ENCODE results near the gene XRCC6. TPM values are rescaled to one million over a fixed set of nuclear protein-coding genes. Genes with fewer than 3 reads are reported as not detected.

XRCC6 gene
- total RNA-seq, 4 donors from 2014 or later, result 141 to 200 (median 178) TPM

DNA sequence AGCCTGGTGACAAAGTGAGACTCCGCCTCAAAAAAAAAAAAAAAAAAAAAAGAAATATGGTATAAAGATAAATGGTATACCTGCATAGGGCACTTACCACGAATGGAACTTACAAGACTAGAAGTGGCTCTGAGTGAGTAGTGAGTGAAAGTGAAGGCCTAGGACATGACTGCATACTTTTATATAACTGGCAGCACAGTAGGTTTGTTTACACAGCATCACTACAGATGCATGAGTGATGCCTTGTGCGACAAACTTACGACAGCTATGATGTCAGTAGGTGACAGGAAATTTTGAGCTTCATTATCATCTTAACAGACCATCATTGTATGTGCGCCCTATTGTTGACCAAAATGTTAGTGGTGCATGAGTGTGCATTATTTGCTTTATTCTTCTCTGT is 17.7 kb downstream of the XRCC6 start:
- H3K27ac ChIP-seq, result no peak overlapping the region
- no peaks in the 10 kb centered on the region for H3K9me3 ChIP-seq
- no peak for TF ChIP-seq EP300 (IDR thresholded peaks at IDR 0.05)
- TF ChIP-seq, protein P1, sequence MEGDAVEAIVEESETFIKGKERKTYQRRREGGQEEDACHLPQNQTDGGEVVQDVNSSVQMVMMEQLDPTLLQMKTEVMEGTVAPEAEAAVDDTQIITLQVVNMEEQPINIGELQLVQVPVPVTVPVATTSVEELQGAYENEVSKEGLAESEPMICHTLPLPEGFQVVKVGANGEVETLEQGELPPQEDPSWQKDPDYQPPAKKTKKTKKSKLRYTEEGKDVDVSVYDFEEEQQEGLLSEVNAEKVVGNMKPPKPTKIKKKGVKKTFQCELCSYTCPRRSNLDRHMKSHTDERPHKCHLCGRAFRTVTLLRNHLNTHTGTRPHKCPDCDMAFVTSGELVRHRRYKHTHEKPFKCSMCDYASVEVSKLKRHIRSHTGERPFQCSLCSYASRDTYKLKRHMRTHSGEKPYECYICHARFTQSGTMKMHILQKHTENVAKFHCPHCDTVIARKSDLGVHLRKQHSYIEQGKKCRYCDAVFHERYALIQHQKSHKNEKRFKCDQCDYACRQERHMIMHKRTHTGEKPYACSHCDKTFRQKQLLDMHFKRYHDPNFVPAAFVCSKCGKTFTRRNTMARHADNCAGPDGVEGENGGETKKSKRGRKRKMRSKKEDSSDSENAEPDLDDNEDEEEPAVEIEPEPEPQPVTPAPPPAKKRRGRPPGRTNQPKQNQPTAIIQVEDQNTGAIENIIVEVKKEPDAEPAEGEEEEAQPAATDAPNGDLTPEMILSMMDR (IDR thresholded peaks at IDR 0.05), result no peak
- no peak for TF ChIP-seq POLR2A (IDR thresholded peaks at IDR 0.05)
- DNase-seq (ENCODE audit: low spot score in 2 of 2), result no peak
- 91 to 92% methylated on average over 5 of the region's 5 CpGs for WGBS, 2 donors
- H3K4me1 ChIP-seq, result no peaks in the 10 kb centered on the region
- H3K4me3 ChIP-seq, result no peak overlapping the region
- H3K27me3 ChIP-seq, result no peaks in the 10 kb centered on the region
- H3K36me3 ChIP-seq, result peaks cover 0 to 100% (median 24%) of the 10 kb centered on the region in 3 donors

DNA sequence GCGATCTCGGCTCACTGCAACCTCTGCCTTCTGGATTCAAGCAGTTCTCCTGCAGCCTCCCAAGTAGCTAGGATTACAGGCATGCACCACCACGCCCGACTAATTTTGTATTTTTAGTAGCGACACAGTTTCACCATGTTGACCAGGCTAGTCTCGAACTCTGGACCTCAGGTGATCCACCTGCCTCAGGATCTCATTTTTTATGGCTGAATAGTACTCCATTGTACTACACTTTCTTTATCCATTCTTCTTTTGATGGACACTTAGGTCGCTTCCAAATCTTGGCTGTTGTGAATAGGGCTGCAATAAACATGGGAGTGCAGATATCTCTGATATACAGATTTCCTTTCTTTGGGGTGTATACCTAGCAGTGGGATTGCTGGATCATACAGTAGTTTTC is 20.8 kb downstream of the XRCC6 start:
- H3K4me1 ChIP-seq, result no peaks in the 10 kb centered on the region
- H3K27me3 ChIP-seq, result no peaks in the 10 kb centered on the region
- no peak for TF ChIP-seq EP300 (IDR thresholded peaks at IDR 0.05)
- TF ChIP-seq, protein P1 (IDR thresholded peaks at IDR 0.05), result no peak
- WGBS, 2 donors, result 98% methylated on average over 7 of the region's 7 CpGs
- H3K36me3 ChIP-seq, result peaks cover 0 to 100% (median 19%) of the 10 kb centered on the region in 3 donors
- H3K4me3 ChIP-seq, result no peak overlapping the region
- no peaks in the 10 kb centered on the region for H3K9me3 ChIP-seq
- no peak for DNase-seq (ENCODE audit: low spot score in 2 of 2)
- H3K27ac ChIP-seq, result no peak overlapping the region

DNA sequence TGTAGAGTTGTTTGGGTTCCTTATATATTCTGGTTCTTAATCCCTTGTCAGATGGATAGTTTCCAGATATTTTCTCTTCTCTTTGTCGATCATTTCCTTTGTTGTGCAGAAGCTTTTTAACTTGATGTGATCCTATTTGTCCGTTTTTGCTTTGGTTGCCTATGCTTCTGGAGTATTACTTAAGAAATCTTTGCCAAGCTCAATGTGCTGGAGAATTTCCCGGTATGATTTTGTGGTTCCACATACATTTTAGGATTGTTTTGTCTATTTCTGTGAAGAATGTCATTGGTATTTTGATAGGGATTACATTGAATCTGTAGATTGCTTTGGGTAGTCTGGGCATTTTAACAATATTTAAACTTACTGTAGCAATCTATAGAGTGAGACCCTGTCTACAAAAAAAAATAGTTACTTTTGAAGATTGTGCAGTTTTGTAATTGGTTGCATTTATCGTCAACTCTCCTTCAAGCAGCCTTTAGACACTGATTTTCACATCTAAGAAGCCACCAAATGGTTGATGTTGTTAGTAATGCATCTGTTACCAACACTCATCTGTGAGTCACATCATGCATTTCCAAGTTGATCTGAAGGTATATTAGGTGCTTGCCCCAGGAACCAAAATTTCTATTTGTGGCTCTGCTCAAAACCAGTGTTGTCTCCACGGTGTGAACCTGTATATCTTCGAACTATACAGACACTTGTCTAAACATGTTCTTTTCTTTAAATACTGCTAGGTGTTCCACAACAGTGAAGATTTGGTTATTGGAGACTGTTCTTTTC is 21.4 kb downstream of the XRCC6 start:
- H3K4me1 ChIP-seq, result no peaks in the 10 kb centered on the region
- DNase-seq (ENCODE audit: low spot score in 2 of 2), result no peak
- no peaks in the 10 kb centered on the region for H3K9me3 ChIP-seq
- no peak overlapping the region for H3K4me3 ChIP-seq
- H3K27me3 ChIP-seq, result no peaks in the 10 kb centered on the region
- peaks cover 5 to 100% (median 25%) of the 10 kb centered on the region in 3 donors for H3K36me3 ChIP-seq
- TF ChIP-seq POLR2A (IDR thresholded peaks at IDR 0.05) (no peak), EP300 (IDR thresholded peaks at IDR 0.05) (no peak)
- TF ChIP-seq, protein P1 (IDR thresholded peaks at IDR 0.05), result no peak
- H3K27ac ChIP-seq, result no peak overlapping the region
- 94 to 97% methylated on average over 6 of the region's 6 CpGs for WGBS, 2 donors

DNA sequence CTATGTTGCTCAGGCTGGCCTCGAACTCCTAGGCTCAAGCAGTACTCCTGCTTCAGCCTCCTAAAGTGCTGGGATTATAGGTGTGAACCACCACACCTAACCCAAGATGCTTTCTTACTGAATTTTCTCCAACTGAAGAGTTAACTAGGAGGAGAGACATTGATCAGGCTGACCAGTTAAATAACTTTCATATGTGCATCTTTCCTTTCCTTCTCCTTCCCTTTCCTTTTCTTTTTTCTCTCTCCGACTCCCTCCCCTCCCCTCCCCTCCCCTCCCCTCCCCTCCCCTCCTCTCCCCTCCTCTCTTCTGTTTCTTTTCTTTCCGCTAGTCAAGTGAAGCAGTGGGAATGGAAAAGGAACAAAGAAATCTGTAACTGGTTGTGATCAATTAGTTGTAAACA is 26.7 kb downstream of the XRCC6 start:
- 77 to 83% methylated on average over 3 of the region's 3 CpGs for WGBS, 2 donors

DNA sequence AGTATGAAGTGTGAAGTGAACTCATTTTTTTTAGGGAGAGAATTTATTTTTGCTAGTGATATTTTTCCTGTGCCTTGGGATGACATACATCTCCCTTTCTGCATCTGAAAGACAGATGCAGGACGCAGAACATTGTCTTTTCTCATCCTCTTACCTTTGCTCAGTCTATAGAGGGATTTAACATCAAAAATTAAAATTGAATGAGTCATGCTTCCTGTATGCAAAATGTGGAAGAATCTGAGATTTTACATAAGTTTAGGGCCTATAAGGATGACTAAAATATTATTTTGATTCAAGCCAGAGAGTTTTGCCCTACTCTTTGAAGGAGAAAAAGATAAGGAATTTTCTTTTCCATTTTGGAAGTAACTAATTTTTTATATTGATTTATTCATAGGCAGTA is 27.3 kb downstream of the XRCC6 start:
- WGBS, 2 donors, result 91 to 94% methylated on average over 1 of the region's 1 CpG
- Histone ChIP-seq H3K27me3 (no peaks in the 10 kb centered on the region), H3K4me3 (no peak overlapping the region), H3K4me1 (no peaks in the 10 kb centered on the region), H3K36me3 (peaks cover 7 to 98% (median 27%) of the 10 kb centered on the region in 3 donors), H3K9me3 (no peaks in the 10 kb centered on the region), H3K27ac (no peak overlapping the region)
- TF ChIP-seq, protein P1 (IDR thresholded peaks at IDR 0.05), result no peak
- TF ChIP-seq POLR2A (IDR thresholded peaks at IDR 0.05) (no peak), EP300 (IDR thresholded peaks at IDR 0.05) (no peak)
- DNase-seq (ENCODE audit: low spot score in 2 of 2), result no peak

More for the DNA sequence above, 26.7 kb downstream of the XRCC6 start:
- TF ChIP-seq, protein P1 (IDR thresholded peaks at IDR 0.05), result no peak
- no peak for TF ChIP-seq EP300 (IDR thresholded peaks at IDR 0.05)
- TF ChIP-seq POLR2A (IDR thresholded peaks at IDR 0.05), result no peak
- Histone ChIP-seq H3K27me3 (no peaks in the 10 kb centered on the region), H3K4me3 (no peak overlapping the region), H3K9me3 (no peaks in the 10 kb centered on the region), H3K36me3 (peaks cover 7 to 98% (median 20%) of the 10 kb centered on the region in 3 donors), H3K27ac (no peak overlapping the region), H3K4me1 (no peaks in the 10 kb centered on the region)
- no peak for DNase-seq (ENCODE audit: low spot score in 2 of 2)
